WTC11 (cell line): Measurements from ENCODE around the gene C18orf54. TPM values are rescaled to one million over a fixed set of nuclear protein-coding genes. Genes with fewer than 3 reads are reported as not detected.

Experiments used
- ATAC-seq: fragments of 200-7000 bp; cut with Tn5 transposase; 2 replicates; pipeline ENCODE4 v1.10.0; 2021; ENCODE audit warnings: mild to moderate bottlenecking, moderate library complexity
- CTCF ChIA-PET: fragments of 300-600 bp; sonication (Branson Sonifier 250); formaldehyde crosslinking; loops from one replicate; lab custom pipeline; 2021; ENCODE audit warnings: antibody characterized with exemption; lab: Charles Lee
- POLR2A ChIA-PET: fragments of 350-600 bp; sonication (Branson Sonifier 250); formaldehyde crosslinking; loops from one replicate; lab custom pipeline; 2021; ENCODE audit warnings: antibody characterized with exemption; lab: Charles Lee
- DNase-seq: peaks from one replicate; pipeline ENCODE4 v3.0.0; 2021; ENCODE audit warnings: low spot score
- H3K27ac Mint-ChIP-seq: 2 replicates; pipeline ENCODE4 v1.8.0; 2021; ENCODE audit warnings: mixed read lengths
- H3K27me3 Mint-ChIP-seq: 2 replicates; pipeline ENCODE4 v1.8.0; 2021; ENCODE audit warnings: low read depth, mild to moderate bottlenecking, moderate library complexity, mixed read lengths
- H3K36me3 Mint-ChIP-seq: 2 replicates; pipeline ENCODE4 v1.8.0; 2021; ENCODE audit warnings: mixed read lengths
- H3K4me1 Mint-ChIP-seq: 2 replicates; pipeline ENCODE4 v1.8.0; 2022; ENCODE audit warnings: mixed read lengths
- H3K4me3 Mint-ChIP-seq: 2 replicates; pipeline ENCODE4 v1.8.0; 2021; ENCODE audit warnings: mild to moderate bottlenecking, moderate library complexity, mixed read lengths
- H3K9me3 Mint-ChIP-seq: 2 replicates; pipeline ENCODE4 v1.8.0; 2021; ENCODE audit warnings: mixed read lengths
- ATF1 ChIP-seq: sonication (generic); formaldehyde crosslinking; IDR thresholded peaks from 2 replicates; pipeline ENCODE4 v1.8.1; 2023; ENCODE audit warnings: mild to moderate bottlenecking, moderate library complexity, missing genetic modification reagents
- ESRRA ChIP-seq: sonication (generic); formaldehyde crosslinking; IDR thresholded peaks from 2 replicates; pipeline ENCODE4 v1.8.1; 2022; ENCODE audit warnings: mild to moderate bottlenecking, missing genetic modification reagents, borderline replicate concordance
- JAZF1 ChIP-seq: fragments of 250-450 bp; sonication (Bioruptor Pico); IDR thresholded peaks from 2 replicates; pipeline ENCODE4 v1.9.0; 2021; ENCODE audit warnings: moderate library complexity, mild to moderate bottlenecking, inconsistent platforms
- MYBL2 ChIP-seq: sonication (generic); formaldehyde crosslinking; IDR thresholded peaks from 2 replicates; pipeline ENCODE4 v1.8.1; 2023; ENCODE audit warnings: mild to moderate bottlenecking, moderate library complexity, missing genetic modification reagents
- NFE2L1 ChIP-seq: sonication (generic); formaldehyde crosslinking; IDR thresholded peaks from 2 replicates; pipeline ENCODE4 v1.8.1; 2023; ENCODE audit warnings: missing genetic modification reagents
- SP1 ChIP-seq: sonication (generic); formaldehyde crosslinking; conservative IDR thresholded peaks from 2 replicates; pipeline ENCODE4 v1.8.1; 2022; ENCODE audit warnings: missing genetic modification reagents
- TCF7 ChIP-seq: sonication (generic); formaldehyde crosslinking; IDR thresholded peaks from 2 replicates; pipeline ENCODE4 v1.8.0; 2022; ENCODE audit warnings: mild to moderate bottlenecking, low read depth, missing genetic modification reagents, moderate library complexity
- TEAD1 ChIP-seq: sonication (generic); formaldehyde crosslinking; IDR thresholded peaks from 2 replicates; pipeline ENCODE4 v1.8.0; 2022; ENCODE audit warnings: mild to moderate bottlenecking, missing genetic modification reagents
- ZNF263 ChIP-seq: sonication (generic); formaldehyde crosslinking; IDR thresholded peaks from 2 replicates; pipeline ENCODE4 v1.8.1; 2022; ENCODE audit warnings: low read depth, mild to moderate bottlenecking, moderate library complexity, missing genetic modification reagents
- ZNF423 ChIP-seq: fragments of 250-450 bp; sonication (Bioruptor Pico); IDR thresholded peaks from 2 replicates; pipeline ENCODE4 v2.1.2; 2022; ENCODE audit warnings: mild to moderate bottlenecking, moderate library complexity
- total RNA-seq: library from RNA; stranded (reverse); gene quantifications from 3 replicates; pipeline ENCODE4 v1.2.3, GENCODE V29; 2021
- TF ChIP-seq, protein P1 (sequence below): sonication (generic); formaldehyde crosslinking; IDR thresholded peaks from 2 replicates; pipeline ENCODE4 v1.8.1; 2022; ENCODE audit warnings: missing genetic modification reagents, borderline replicate concordance
- TF ChIP-seq, protein P2 (sequence below): sonication (generic); formaldehyde crosslinking; IDR thresholded peaks from 2 replicates; pipeline ENCODE4 v1.8.1; 2022; ENCODE audit warnings: mild to moderate bottlenecking, missing genetic modification reagents, moderate library complexity, borderline replicate concordance
- TF ChIP-seq, protein P3 (sequence below): fragments of 250-450 bp; sonication (Bioruptor Pico); IDR thresholded peaks from 2 replicates; pipeline ENCODE4 v1.9.0; 2021; ENCODE audit warnings: moderate library complexity, mild to moderate bottlenecking, inconsistent platforms, borderline replicate concordance
- TF ChIP-seq, protein P4 (sequence below): sonication (generic); formaldehyde crosslinking; IDR thresholded peaks from 2 replicates; pipeline ENCODE4 v1.8.0; 2023; ENCODE audit warnings: mild to moderate bottlenecking, missing genetic modification reagents
- TF ChIP-seq, protein P5 (sequence below): sonication (generic); formaldehyde crosslinking; IDR thresholded peaks from 2 replicates; pipeline ENCODE4 v1.8.1; 2023; ENCODE audit warnings: mild to moderate bottlenecking, missing genetic modification reagents, moderate library complexity
- TF ChIP-seq, protein P6 (sequence below): sonication (generic); formaldehyde crosslinking; conservative IDR thresholded peaks from 2 replicates; pipeline ENCODE4 v1.8.1; 2022; ENCODE audit warnings: mild to moderate bottlenecking, missing genetic modification reagents
- TF ChIP-seq, protein P7 (sequence below): fragments of 250-450 bp; sonication (Bioruptor Pico); IDR thresholded peaks from 2 replicates; pipeline ENCODE4 v1.9.0; 2021; ENCODE audit warnings: mild to moderate bottlenecking

C18orf54 gene
- total RNA-seq, 1 experiment from 2014 or later, result 37.3 TPM

DNA sequence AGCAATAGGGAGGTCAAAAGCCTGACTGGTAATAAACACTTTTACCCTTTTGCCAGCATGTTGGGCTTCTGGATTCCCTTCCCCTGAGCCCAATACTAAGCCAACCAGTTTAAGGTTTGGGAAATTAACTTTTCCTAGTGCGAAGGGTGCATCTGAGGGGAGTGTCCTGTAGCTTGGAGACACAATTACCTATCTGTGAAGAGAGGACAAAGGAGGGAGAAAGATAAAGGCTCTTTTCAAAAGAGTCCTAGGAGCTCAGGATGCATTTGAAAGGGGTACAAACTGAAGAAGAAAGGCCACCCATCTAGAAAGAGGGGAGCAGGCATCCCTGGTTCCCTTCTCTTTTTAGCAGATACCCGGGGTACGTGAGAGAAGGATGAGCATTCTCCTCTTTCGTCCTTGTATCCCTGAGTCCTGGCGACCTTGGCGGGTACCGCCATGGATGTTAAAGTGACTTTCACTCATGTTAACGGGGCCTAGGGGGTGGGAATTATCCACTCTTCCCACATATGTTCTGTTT, 25.1 kb downstream of the C18orf54 start:
- ATAC-seq, result peak; percentile 72
- H3K27me3 Mint-ChIP-seq, result no peaks in the 10 kb centered on the region

DNA sequence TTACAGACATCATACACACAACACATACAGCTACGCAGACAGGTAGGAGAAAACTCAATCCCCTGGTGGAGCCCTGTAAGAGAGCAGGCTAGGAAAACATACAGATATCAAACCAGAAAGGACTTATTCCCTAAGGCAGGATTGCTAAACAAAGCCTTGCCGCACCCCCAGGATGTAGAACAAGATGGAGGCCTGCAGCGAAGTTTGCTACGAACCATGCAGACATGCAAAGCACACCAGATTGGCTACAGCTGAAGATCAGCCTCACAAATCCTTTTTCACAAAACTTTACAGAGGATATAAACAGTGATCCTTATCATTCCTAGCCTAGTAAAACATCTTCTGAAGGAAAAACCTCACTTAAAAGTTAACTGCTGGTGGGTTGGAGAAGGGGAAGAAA, 28.3 kb downstream of the C18orf54 start:
- H3K27me3 Mint-ChIP-seq, result no peaks in the 10 kb centered on the region
- peak overlapping the region; percentile 5; the same call in 1 of the 2 replicates for H3K27ac Mint-ChIP-seq
- H3K4me1 Mint-ChIP-seq, result peaks cover 65% of the 10 kb centered on the region
- CTCF ChIA-PET, result interaction anchor here (0.8 kb wide), 1 partner anchor 28 kb away, joined by 4 read pairs; the partner anchor contains the start of gene C18orf54
- ATAC-seq (peak; percentile 24), DNase-seq (no peak)
- no peak overlapping the region for H3K4me3 Mint-ChIP-seq
- H3K9me3 Mint-ChIP-seq, result peaks cover 26% of the 10 kb centered on the region
- H3K36me3 Mint-ChIP-seq, result peaks cover 31% of the 10 kb centered on the region
- POLR2A ChIA-PET, result no interaction called here
- TF ChIP-seq, protein P1, sequence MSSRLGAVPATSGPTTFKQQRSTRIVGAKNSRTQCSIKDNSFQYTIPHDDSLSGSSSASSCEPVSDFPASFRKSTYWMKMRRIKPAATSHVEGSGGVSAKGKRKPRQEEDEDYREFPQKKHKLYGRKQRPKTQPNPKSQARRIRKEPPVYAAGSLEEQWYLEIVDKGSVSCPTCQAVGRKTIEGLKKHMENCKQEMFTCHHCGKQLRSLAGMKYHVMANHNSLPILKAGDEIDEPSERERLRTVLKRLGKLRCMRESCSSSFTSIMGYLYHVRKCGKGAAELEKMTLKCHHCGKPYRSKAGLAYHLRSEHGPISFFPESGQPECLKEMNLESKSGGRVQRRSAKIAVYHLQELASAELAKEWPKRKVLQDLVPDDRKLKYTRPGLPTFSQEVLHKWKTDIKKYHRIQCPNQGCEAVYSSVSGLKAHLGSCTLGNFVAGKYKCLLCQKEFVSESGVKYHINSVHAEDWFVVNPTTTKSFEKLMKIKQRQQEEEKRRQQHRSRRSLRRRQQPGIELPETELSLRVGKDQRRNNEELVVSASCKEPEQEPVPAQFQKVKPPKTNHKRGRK (CRISPR knock-in tag), result no peak
- TF ChIP-seq TEAD1 (CRISPR knock-in tag), result no peak
- no peak for TF ChIP-seq JAZF1
- TF ChIP-seq MYBL2 (CRISPR knock-in tag), result no peak
- TF ChIP-seq, protein P2, sequence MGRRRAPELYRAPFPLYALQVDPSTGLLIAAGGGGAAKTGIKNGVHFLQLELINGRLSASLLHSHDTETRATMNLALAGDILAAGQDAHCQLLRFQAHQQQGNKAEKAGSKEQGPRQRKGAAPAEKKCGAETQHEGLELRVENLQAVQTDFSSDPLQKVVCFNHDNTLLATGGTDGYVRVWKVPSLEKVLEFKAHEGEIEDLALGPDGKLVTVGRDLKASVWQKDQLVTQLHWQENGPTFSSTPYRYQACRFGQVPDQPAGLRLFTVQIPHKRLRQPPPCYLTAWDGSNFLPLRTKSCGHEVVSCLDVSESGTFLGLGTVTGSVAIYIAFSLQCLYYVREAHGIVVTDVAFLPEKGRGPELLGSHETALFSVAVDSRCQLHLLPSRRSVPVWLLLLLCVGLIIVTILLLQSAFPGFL (CRISPR knock-in tag), result no peak

More for the DNA sequence above, 25.1 kb downstream of the C18orf54 start:
- peaks cover 14% of the 10 kb centered on the region for H3K9me3 Mint-ChIP-seq
- H3K27ac Mint-ChIP-seq, result 0 out of 2 replicates have a peak overlapping the region, but pooled peaks have one; percentile 59
- ChIA-PET POLR2A (interaction anchor here (1.1 kb wide), 1 partner anchor 19 kb away, joined by 3 read pairs; no protein-coding TSS in a partner anchor), CTCF (interaction anchor here (0.6 to 1.7 kb wide), 5 partner anchors 10 to 62 kb away, joined by 3 to 8 read pairs (median 7); partner anchors contain the start of genes C18orf54 and STARD6)
- H3K4me3 Mint-ChIP-seq, result no peak overlapping the region
- H3K4me1 Mint-ChIP-seq, result peaks cover 47% of the 10 kb centered on the region
- peaks cover 34% of the 10 kb centered on the region for H3K36me3 Mint-ChIP-seq
- TF ChIP-seq ZNF263 (CRISPR knock-in tag) (no peak), ZNF423 (CRISPR knock-in tag) (no peak), ESRRA (CRISPR knock-in tag) (no peak), ATF1 (no peak), SP1 (CRISPR knock-in tag) (no peak), NFE2L1 (CRISPR knock-in tag) (no peak), TCF7 (CRISPR knock-in tag) (no peak)
- TF ChIP-seq, protein P3, sequence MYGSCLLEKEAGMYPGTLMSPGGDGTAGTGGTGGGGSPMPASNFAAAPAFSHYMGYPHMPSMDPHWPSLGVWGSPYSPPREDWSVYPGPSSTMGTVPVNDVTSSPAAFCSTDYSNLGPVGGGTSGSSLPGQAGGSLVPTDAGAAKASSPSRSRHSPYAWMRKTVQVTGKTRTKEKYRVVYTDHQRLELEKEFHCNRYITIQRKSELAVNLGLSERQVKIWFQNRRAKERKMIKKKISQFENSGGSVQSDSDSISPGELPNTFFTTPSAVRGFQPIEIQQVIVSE (CRISPR knock-in tag), result no peak
- TF ChIP-seq, protein P2 (CRISPR knock-in tag), result no peak
- TF ChIP-seq, protein P4, sequence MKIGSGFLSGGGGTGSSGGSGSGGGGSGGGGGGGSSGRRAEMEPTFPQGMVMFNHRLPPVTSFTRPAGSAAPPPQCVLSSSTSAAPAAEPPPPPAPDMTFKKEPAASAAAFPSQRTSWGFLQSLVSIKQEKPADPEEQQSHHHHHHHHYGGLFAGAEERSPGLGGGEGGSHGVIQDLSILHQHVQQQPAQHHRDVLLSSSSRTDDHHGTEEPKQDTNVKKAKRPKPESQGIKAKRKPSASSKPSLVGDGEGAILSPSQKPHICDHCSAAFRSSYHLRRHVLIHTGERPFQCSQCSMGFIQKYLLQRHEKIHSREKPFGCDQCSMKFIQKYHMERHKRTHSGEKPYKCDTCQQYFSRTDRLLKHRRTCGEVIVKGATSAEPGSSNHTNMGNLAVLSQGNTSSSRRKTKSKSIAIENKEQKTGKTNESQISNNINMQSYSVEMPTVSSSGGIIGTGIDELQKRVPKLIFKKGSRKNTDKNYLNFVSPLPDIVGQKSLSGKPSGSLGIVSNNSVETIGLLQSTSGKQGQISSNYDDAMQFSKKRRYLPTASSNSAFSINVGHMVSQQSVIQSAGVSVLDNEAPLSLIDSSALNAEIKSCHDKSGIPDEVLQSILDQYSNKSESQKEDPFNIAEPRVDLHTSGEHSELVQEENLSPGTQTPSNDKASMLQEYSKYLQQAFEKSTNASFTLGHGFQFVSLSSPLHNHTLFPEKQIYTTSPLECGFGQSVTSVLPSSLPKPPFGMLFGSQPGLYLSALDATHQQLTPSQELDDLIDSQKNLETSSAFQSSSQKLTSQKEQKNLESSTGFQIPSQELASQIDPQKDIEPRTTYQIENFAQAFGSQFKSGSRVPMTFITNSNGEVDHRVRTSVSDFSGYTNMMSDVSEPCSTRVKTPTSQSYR (CRISPR knock-in tag), result no peak
- TF ChIP-seq, protein P5, sequence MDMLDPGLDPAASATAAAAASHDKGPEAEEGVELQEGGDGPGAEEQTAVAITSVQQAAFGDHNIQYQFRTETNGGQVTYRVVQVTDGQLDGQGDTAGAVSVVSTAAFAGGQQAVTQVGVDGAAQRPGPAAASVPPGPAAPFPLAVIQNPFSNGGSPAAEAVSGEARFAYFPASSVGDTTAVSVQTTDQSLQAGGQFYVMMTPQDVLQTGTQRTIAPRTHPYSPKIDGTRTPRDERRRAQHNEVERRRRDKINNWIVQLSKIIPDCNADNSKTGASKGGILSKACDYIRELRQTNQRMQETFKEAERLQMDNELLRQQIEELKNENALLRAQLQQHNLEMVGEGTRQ, result no peak
- TF ChIP-seq, protein P6, sequence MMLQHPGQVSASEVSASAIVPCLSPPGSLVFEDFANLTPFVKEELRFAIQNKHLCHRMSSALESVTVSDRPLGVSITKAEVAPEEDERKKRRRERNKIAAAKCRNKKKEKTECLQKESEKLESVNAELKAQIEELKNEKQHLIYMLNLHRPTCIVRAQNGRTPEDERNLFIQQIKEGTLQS (CRISPR knock-in tag), result no peak
- TF ChIP-seq, protein P7, sequence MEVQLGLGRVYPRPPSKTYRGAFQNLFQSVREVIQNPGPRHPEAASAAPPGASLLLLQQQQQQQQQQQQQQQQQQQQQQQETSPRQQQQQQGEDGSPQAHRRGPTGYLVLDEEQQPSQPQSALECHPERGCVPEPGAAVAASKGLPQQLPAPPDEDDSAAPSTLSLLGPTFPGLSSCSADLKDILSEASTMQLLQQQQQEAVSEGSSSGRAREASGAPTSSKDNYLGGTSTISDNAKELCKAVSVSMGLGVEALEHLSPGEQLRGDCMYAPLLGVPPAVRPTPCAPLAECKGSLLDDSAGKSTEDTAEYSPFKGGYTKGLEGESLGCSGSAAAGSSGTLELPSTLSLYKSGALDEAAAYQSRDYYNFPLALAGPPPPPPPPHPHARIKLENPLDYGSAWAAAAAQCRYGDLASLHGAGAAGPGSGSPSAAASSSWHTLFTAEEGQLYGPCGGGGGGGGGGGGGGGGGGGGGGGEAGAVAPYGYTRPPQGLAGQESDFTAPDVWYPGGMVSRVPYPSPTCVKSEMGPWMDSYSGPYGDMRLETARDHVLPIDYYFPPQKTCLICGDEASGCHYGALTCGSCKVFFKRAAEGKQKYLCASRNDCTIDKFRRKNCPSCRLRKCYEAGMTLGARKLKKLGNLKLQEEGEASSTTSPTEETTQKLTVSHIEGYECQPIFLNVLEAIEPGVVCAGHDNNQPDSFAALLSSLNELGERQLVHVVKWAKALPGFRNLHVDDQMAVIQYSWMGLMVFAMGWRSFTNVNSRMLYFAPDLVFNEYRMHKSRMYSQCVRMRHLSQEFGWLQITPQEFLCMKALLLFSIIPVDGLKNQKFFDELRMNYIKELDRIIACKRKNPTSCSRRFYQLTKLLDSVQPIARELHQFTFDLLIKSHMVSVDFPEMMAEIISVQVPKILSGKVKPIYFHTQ, result no peak
- DNase-seq, result no peak
